Parathyroid adenoma (tissue), 2 donors: Measurements from ENCODE around the gene COL20A1.

Experiments used
- H2AFZ ChIP-seq: fragments of 300-600 bp; sonication (generic); one replicate; pipeline ENCODE4 v1.7.0; 2017; ENCODE audit warnings: antibody characterized with exemption, mild to moderate bottlenecking
- H3K27ac ChIP-seq: fragments of 300-600 bp; sonication (generic); one replicate; pipeline ENCODE4 v1.7.0; 2017
- H3K27me3 ChIP-seq: fragments of 300-600 bp; sonication (generic); one replicate; pipeline ENCODE4 v1.7.0; 2017; ENCODE audit warnings: low read length; ENCODE audit not compliant: control insufficient read depth, insufficient read depth
- H3K36me3 ChIP-seq: fragments of 300-600 bp; sonication (generic); one replicate; pipeline ENCODE4 v1.7.0; 2017; ENCODE audit warnings: low read length; ENCODE audit not compliant: control insufficient read depth, insufficient read depth
- H3K4me1 ChIP-seq: fragments of 300-600 bp; sonication (generic); one replicate; pipeline ENCODE4 v1.7.0; 2017; ENCODE audit warnings: control low read depth
- H3K4me2 ChIP-seq: fragments of 300-600 bp; sonication (generic); one replicate; pipeline ENCODE4 v1.7.0; 2017; ENCODE audit warnings: low read length
- H3K4me3 ChIP-seq: fragments of 300-600 bp; sonication (generic); one replicate; pipeline ENCODE4 v1.7.0; 2017; ENCODE audit warnings: low read depth, low read length
- H3K79me2 ChIP-seq: fragments of 300-600 bp; sonication (generic); one replicate; pipeline ENCODE4 v1.7.0; 2017; ENCODE audit warnings: control low read depth
- H3K9ac ChIP-seq: fragments of 300-600 bp; sonication (generic); one replicate; pipeline ENCODE4 v1.7.0; 2017; ENCODE audit warnings: mild to moderate bottlenecking
- H3K9me3 ChIP-seq: fragments of 300-600 bp; sonication (generic); one replicate; pipeline ENCODE4 v1.7.0; 2017; ENCODE audit warnings: low read length; ENCODE audit not compliant: control insufficient read depth
- CTCF ChIP-seq: fragments of 300-600 bp; sonication (generic); IDR thresholded peaks from one replicate; pipeline ENCODE4 v1.7.0; 2017; ENCODE audit warnings: antibody characterized with exemption, mild to moderate bottlenecking
- donor health status: primary hyperparathyroidism.

The COL20A1 gene

GRCh38 chr20:63280371-63280770 lies 12.6 kb upstream of the COL20A1 start:
- Histone ChIP-seq H3K4me3 (no peak overlapping the region), H3K4me1 (no peaks in the 10 kb centered on the region), H3K9ac (no peak overlapping the region), H3K79me2 (peaks cover 3% of the 10 kb centered on the region), H3K36me3 (no peaks in the 10 kb centered on the region), H3K9me3 (no peaks in the 10 kb centered on the region), H2AFZ (no peak overlapping the region), H3K4me2 (no peak overlapping the region), H3K27ac (no peak overlapping the region), H3K27me3 (no peaks in the 10 kb centered on the region)
- no peak for TF ChIP-seq CTCF

GRCh38 chr20:63280929-63281545 lies 11.9 kb upstream of the COL20A1 start:
- H3K9ac ChIP-seq = no peak overlapping the region
- H3K4me2 ChIP-seq = no peak overlapping the region
- H3K27ac ChIP-seq = no peak overlapping the region
- no peaks in the 10 kb centered on the region for H3K27me3 ChIP-seq
- H3K9me3 ChIP-seq = no peaks in the 10 kb centered on the region
- no peak overlapping the region for H2AFZ ChIP-seq
- peaks cover 3% of the 10 kb centered on the region for H3K79me2 ChIP-seq
- TF ChIP-seq CTCF = peak; percentile 6
- H3K36me3 ChIP-seq = no peaks in the 10 kb centered on the region
- no peaks in the 10 kb centered on the region for H3K4me1 ChIP-seq
- no peak overlapping the region for H3K4me3 ChIP-seq

GRCh38 chr20:63281742-63282665 lies 11.0 kb upstream of the COL20A1 start:
- Histone ChIP-seq H3K4me1 (no peaks in the 10 kb centered on the region), H3K4me3 (no peak overlapping the region), H2AFZ (no peak overlapping the region), H3K9ac (no peak overlapping the region), H3K79me2 (no peaks in the 10 kb centered on the region), H3K27me3 (no peaks in the 10 kb centered on the region), H3K27ac (no peak overlapping the region), H3K4me2 (no peak overlapping the region), H3K36me3 (no peaks in the 10 kb centered on the region), H3K9me3 (no peaks in the 10 kb centered on the region)
- TF ChIP-seq CTCF = no peak

- H3K9me3 ChIP-seq = no peaks in the 10 kb centered on the region
- no peak overlapping the region for H3K4me3 ChIP-seq
- no peaks in the 10 kb centered on the region for H3K79me2 ChIP-seq
- H3K27ac ChIP-seq = no peak overlapping the region
- no peak overlapping the region for H3K9ac ChIP-seq
- H3K4me1 ChIP-seq = no peaks in the 10 kb centered on the region
- no peaks in the 10 kb centered on the region for H3K27me3 ChIP-seq
- TF ChIP-seq CTCF = no peak
- H3K36me3 ChIP-seq = no peaks in the 10 kb centered on the region
- no peak overlapping the region for H2AFZ ChIP-seq
- no peak overlapping the region for H3K4me2 ChIP-seq
These were observed 10.0 kb upstream of the COL20A1 start for GRCh38 chr20:63282946-63283345.
